ENCODE results near the gene OPA1. TPM values are rescaled to one million over a fixed set of nuclear protein-coding genes. Genes with fewer than 3 reads are reported as not detected.

The OPA1 gene
- total RNA-seq, 1 donor from 2014 or later, result 61.6 TPM

GRCh38 chr3:193704431-193704830 is 111.4 kb downstream of the OPA1 start:
- no peak for DNase-seq (ENCODE audit: low spot score)

- DNase-seq (ENCODE audit: low spot score), result no peak
Measured at GRCh38 chr3:193708270-193708669, 115.3 kb downstream of the OPA1 start.

GRCh38 chr3:193710286-193711165 is 117.5 kb downstream of the OPA1 start:
- DNase-seq (ENCODE audit: low spot score), result no peak

GRCh38 chr3:193711166-193711485 is 118.1 kb downstream of the OPA1 start:
- no peak for DNase-seq (ENCODE audit: low spot score)

GRCh38 chr3:193711523-193711963 is 118.5 kb downstream of the OPA1 start:
- DNase-seq (ENCODE audit: low spot score), result no peak

- no peak for DNase-seq (ENCODE audit: low spot score)
Measured at GRCh38 chr3:193711964-193712598, 119.1 kb downstream of the OPA1 start.

GRCh38 chr3:193712938-193713337 is 119.9 kb downstream of the OPA1 start:
- DNase-seq (ENCODE audit: low spot score), result no peak

GRCh38 chr3:193714523-193715137 is 121.6 kb downstream of the OPA1 start:
- no peak for DNase-seq (ENCODE audit: low spot score)

GRCh38 chr3:193716150-193716549 is 123.1 kb downstream of the OPA1 start:
- DNase-seq (ENCODE audit: low spot score), result no peak

GRCh38 chr3:193719735-193720134 is 126.7 kb downstream of the OPA1 start:
- DNase-seq (ENCODE audit: low spot score), result no peak

- DNase-seq (ENCODE audit: low spot score), result no peak
Measured at GRCh38 chr3:193720169-193720568, 127.2 kb downstream of the OPA1 start.

- no peak for DNase-seq (ENCODE audit: low spot score)
Measured at GRCh38 chr3:193722566-193722965, 129.6 kb downstream of the OPA1 start.

- no peak for DNase-seq (ENCODE audit: low spot score)
Measured at GRCh38 chr3:193727089-193727488, 134.1 kb downstream of the OPA1 start.

- no peak for DNase-seq (ENCODE audit: low spot score)
Measured at GRCh38 chr3:193728429-193729087, 135.6 kb downstream of the OPA1 start.

GRCh38 chr3:193729088-193729465 is 136.1 kb downstream of the OPA1 start:
- no peak for DNase-seq (ENCODE audit: low spot score)

- no peak for DNase-seq (ENCODE audit: low spot score)
Measured at GRCh38 chr3:193729601-193730000, 136.6 kb downstream of the OPA1 start.

GRCh38 chr3:193730511-193730910 is 137.5 kb downstream of the OPA1 start:
- DNase-seq (ENCODE audit: low spot score), result no peak

GRCh38 chr3:193730976-193731375 is 138.0 kb downstream of the OPA1 start:
- no peak for DNase-seq (ENCODE audit: low spot score)

- DNase-seq (ENCODE audit: low spot score), result no peak
Measured at GRCh38 chr3:193731656-193732055, 138.6 kb downstream of the OPA1 start.

- DNase-seq (ENCODE audit: low spot score), result peak; percentile 5
Measured at GRCh38 chr3:193732391-193732790, 139.4 kb downstream of the OPA1 start.

GRCh38 chr3:193732827-193733226 is 139.8 kb downstream of the OPA1 start:
- no peak for DNase-seq (ENCODE audit: low spot score)

- no peak for DNase-seq (ENCODE audit: low spot score)
Measured at GRCh38 chr3:193734737-193735366, 141.8 kb downstream of the OPA1 start.

Data from umbilical cord (tissue), 2 donors.